T-helper 1 cell (primary cell): Measurements from ENCODE around the gene STAG1.
A peak's percentile ranks its signal among the peaks of the same experiment; 100 is the strongest.
"Not testable (repeated sequence)": the region's sequence is repeated elsewhere in the genome, so short reads cannot be mapped to it uniquely, and the experiment has no call there.

ENCODE experiments used
- DNase-seq, 5 donors: peaks; one replicate each; pipeline ENCODE4 v3.0.0-alpha.2; 2012 to 2020

The STAG1 gene

GRCh38 chr3:136577791-136578190 is 174.4 kb downstream of the STAG1 start:
- DNase-seq = no peak

GRCh38 chr3:136576279-136577009 is 175.7 kb downstream of the STAG1 start:
- DNase-seq = no peak

GRCh38 chr3:136567599-136568188 is 184.5 kb downstream of the STAG1 start:
- no peak for DNase-seq

GRCh38 chr3:136564962-136565361 is 187.2 kb downstream of the STAG1 start:
- DNase-seq = not testable (repeated sequence)

- DNase-seq = no peak
Observed at GRCh38 chr3:136562026-136562425, 190.2 kb downstream of the STAG1 start.

GRCh38 chr3:136559896-136560295 is 192.3 kb downstream of the STAG1 start:
- DNase-seq = no peak

GRCh38 chr3:136549461-136549860 is 202.7 kb downstream of the STAG1 start:
- DNase-seq = not testable (repeated sequence)

- no peak for DNase-seq
Observed at GRCh38 chr3:136547293-136547692, 204.9 kb downstream of the STAG1 start.

- peak in 1 of 5 donors; percentile 5 for DNase-seq
Observed at GRCh38 chr3:136546720-136547119, 205.5 kb downstream of the STAG1 start.

- no peak for DNase-seq
Observed at GRCh38 chr3:136545664-136546268, 206.4 kb downstream of the STAG1 start.

GRCh38 chr3:136544532-136544931 is 207.6 kb downstream of the STAG1 start:
- no peak for DNase-seq

GRCh38 chr3:136543385-136543784 is 208.8 kb downstream of the STAG1 start:
- DNase-seq = no peak

GRCh38 chr3:136535906-136536305 is 216.3 kb downstream of the STAG1 start:
- DNase-seq = no peak

GRCh38 chr3:136532766-136533165 is 219.4 kb downstream of the STAG1 start:
- DNase-seq = no peak

GRCh38 chr3:136518102-136518501 is 234.1 kb downstream of the STAG1 start:
- no peak for DNase-seq

- no peak for DNase-seq
Observed at GRCh38 chr3:136516656-136517055, 235.5 kb downstream of the STAG1 start.

GRCh38 chr3:136516095-136516494 is 236.1 kb downstream of the STAG1 start:
- DNase-seq = no peak

- not testable (repeated sequence) for DNase-seq
Observed at GRCh38 chr3:136514533-136514932, 237.6 kb downstream of the STAG1 start.

- no peak for DNase-seq
Observed at GRCh38 chr3:136513367-136513766, 238.8 kb downstream of the STAG1 start.

- DNase-seq = no peak
Observed at GRCh38 chr3:136512381-136512780, 239.8 kb downstream of the STAG1 start.

GRCh38 chr3:136505676-136506075 is 246.5 kb downstream of the STAG1 start:
- DNase-seq = no peak

- no peak for DNase-seq
Observed at GRCh38 chr3:136503056-136503455, 249.1 kb downstream of the STAG1 start.

GRCh38 chr3:136498919-136499447 is 253.2 kb downstream of the STAG1 start:
- no peak for DNase-seq

GRCh38 chr3:136495213-136495612 is 257.0 kb downstream of the STAG1 start:
- no peak for DNase-seq
